GM23338 (cell line): Measurements from ENCODE around the gene ZNF276. TPM values are rescaled to one million over a fixed set of nuclear protein-coding genes. Genes with fewer than 3 reads are reported as not detected.
A peak's percentile ranks its signal among the peaks of the same experiment; 100 is the strongest.

Experiments
- ATAC-seq: fragments of 200-7000 bp; cut with Tn5 transposase; 3 replicates; pipeline ENCODE4 v1.9.1; 2020
- DNase-seq: peaks from one replicate; pipeline ENCODE4 v3.0.0-alpha.2; 2015; ENCODE audit warnings: low spot score
- H2AFZ ChIP-seq: fragments of 200-600 bp; sonication (generic); 2 replicates; pipeline ENCODE4 v1.8.0; 2016; ENCODE audit warnings: antibody characterized with exemption, mild to moderate bottlenecking, moderate library complexity
- H3F3A ChIP-seq: fragments of 200-600 bp; sonication (generic); replicated peaks from 2 replicates; pipeline ENCODE4 v1.8.0; 2017; ENCODE audit warnings: antibody characterized with exemption, mixed run types, low read depth
- H3K27ac ChIP-seq: fragments of 200-600 bp; sonication (generic); 2 replicates; pipeline ENCODE4 v1.6.1; 2016; ENCODE audit warnings: low read depth
- H3K27me3 ChIP-seq: fragments of 200-600 bp; sonication (generic); 2 replicates; pipeline ENCODE4 v1.8.0; 2016; ENCODE audit warnings: mild to moderate bottlenecking, mixed run types, moderate library complexity; ENCODE audit not compliant: insufficient read depth
- H3K36me3 ChIP-seq: fragments of 200-600 bp; sonication (generic); 2 replicates; pipeline ENCODE4 v1.8.0; 2016; ENCODE audit warnings: mild to moderate bottlenecking; ENCODE audit not compliant: insufficient read depth
- H3K4me1 ChIP-seq: fragments of 200-600 bp; sonication (generic); 2 replicates; pipeline ENCODE4 v1.8.0; 2016; ENCODE audit warnings: mild to moderate bottlenecking, moderate library complexity; ENCODE audit not compliant: insufficient read depth
- H3K4me2 ChIP-seq: fragments of 200-600 bp; sonication (generic); 2 replicates; pipeline ENCODE4 v1.7.1; 2017; ENCODE audit warnings: mixed run types
- H3K4me3 ChIP-seq: fragments of 200-600 bp; sonication (generic); 2 replicates; pipeline ENCODE4 v1.6.1; 2016; ENCODE audit warnings: mixed run types
- H3K79me2 ChIP-seq: fragments of 200-600 bp; sonication (generic); replicated peaks from 2 replicates; pipeline ENCODE4 v1.8.0; 2017; ENCODE audit warnings: mild to moderate bottlenecking; ENCODE audit not compliant: insufficient read depth
- H3K9me2 ChIP-seq: fragments of 200-600 bp; sonication (generic); 2 replicates; pipeline ENCODE4 v1.8.0; 2017; ENCODE audit not compliant: insufficient read depth
- H4K20me1 ChIP-seq: fragments of 200-600 bp; sonication (generic); replicated peaks from 2 replicates; pipeline ENCODE4 v1.8.0; 2017; ENCODE audit warnings: mild to moderate bottlenecking; ENCODE audit not compliant: insufficient read depth
- H3K27ac Mint-ChIP-seq: 2 replicates; pipeline ENCODE4 v1.8.0; 2020; ENCODE audit warnings: inconsistent platforms, mild to moderate bottlenecking, moderate library complexity, mixed read lengths
- H3K27me3 Mint-ChIP-seq: 3 replicates; pipeline ENCODE4 v1.8.0; 2022; ENCODE audit warnings: low read depth, mild to moderate bottlenecking, moderate library complexity, mixed read lengths, inconsistent platforms; ENCODE audit not compliant: insufficient read depth, poor library complexity
- H3K36me3 Mint-ChIP-seq: 3 replicates; pipeline ENCODE4 v1.8.0; 2021; ENCODE audit warnings: low read depth, mild to moderate bottlenecking, inconsistent platforms, moderate library complexity, mixed read lengths
- H3K4me1 Mint-ChIP-seq: 3 replicates; pipeline ENCODE4 v1.8.0; 2020; ENCODE audit warnings: mild to moderate bottlenecking, inconsistent platforms, mixed read lengths
- H3K4me3 Mint-ChIP-seq: 3 replicates; pipeline ENCODE4 v1.8.0; 2021; ENCODE audit warnings: moderate library complexity, mild to moderate bottlenecking, inconsistent platforms, mixed read lengths
- H3K9me3 Mint-ChIP-seq: 3 replicates; pipeline ENCODE4 v1.8.0; 2020; ENCODE audit warnings: moderate library complexity, mild to moderate bottlenecking, inconsistent platforms, mixed read lengths
- CREB1 ChIP-seq: fragments of 250-450 bp; sonication (Bioruptor Pico); IDR thresholded peaks from 2 replicates; pipeline ENCODE4 v1.5.0; 2020; ENCODE audit warnings: low read depth, mild to moderate bottlenecking, moderate library complexity
- CTCF ChIP-seq, 2 experiments: fragments of 200-600 bp in 1 of 2; sonication (generic) in 1 of 2; conservative IDR thresholded peaks; 2 replicates each; pipeline versions ENCODE4 v1.5.1 to v1.6.1; 2016 to 2017; ENCODE audit warnings: antibody characterized with exemption in 2 of 2, low read depth in 2 of 2, mild to moderate bottlenecking in 2 of 2, moderate library complexity in 1 of 2
- ETS1 ChIP-seq: IDR thresholded peaks from 2 replicates; pipeline ENCODE4 v1.6.1; 2016; ENCODE audit warnings: antibody characterized with exemption
- EZH2 ChIP-seq: fragments of 200-600 bp; sonication (generic); IDR thresholded peaks from one replicate; pipeline ENCODE4 v1.8.0; 2017; ENCODE audit warnings: antibody characterized with exemption, mild to moderate bottlenecking, low read depth; ENCODE audit not compliant: unreplicated experiment
- EZH2phosphoT487 ChIP-seq: fragments of 200-600 bp; sonication (generic); IDR thresholded peaks from one replicate; pipeline ENCODE4 v1.8.1; 2018; ENCODE audit warnings: antibody characterized with exemption; ENCODE audit not compliant: unreplicated experiment
- JUNB ChIP-seq: IDR thresholded peaks from one replicate; pipeline ENCODE4 v1.6.1; 2016; ENCODE audit warnings: antibody characterized with exemption; ENCODE audit not compliant: unreplicated experiment
- NANOG ChIP-seq: IDR thresholded peaks from 2 replicates; pipeline ENCODE4 v1.6.1; 2016; ENCODE audit warnings: antibody characterized with exemption, borderline replicate concordance
- POLR2AphosphoS5 ChIP-seq: IDR thresholded peaks from 2 replicates; pipeline ENCODE4 v1.6.1; 2016; ENCODE audit warnings: antibody characterized with exemption, low read depth
- REST ChIP-seq: IDR thresholded peaks from one replicate; pipeline ENCODE4 v1.6.1; 2018; ENCODE audit warnings: antibody characterized with exemption; ENCODE audit not compliant: unreplicated experiment
- STAT1 ChIP-seq: IDR thresholded peaks from one replicate; pipeline ENCODE4 v1.6.1; 2016; ENCODE audit warnings: antibody characterized with exemption; ENCODE audit not compliant: unreplicated experiment
- ZNF114 ChIP-seq: fragments of 250-450 bp; sonication (Bioruptor Pico); IDR thresholded peaks from 2 replicates; pipeline ENCODE4 v1.5.0; 2020; ENCODE audit warnings: mild to moderate bottlenecking, moderate library complexity
- ZNF331 ChIP-seq: fragments of 250-450 bp; sonication (Bioruptor Pico); IDR thresholded peaks from 2 replicates; pipeline ENCODE4 v1.5.0; 2020; ENCODE audit warnings: low read depth, mild to moderate bottlenecking, moderate library complexity
- ZNF462 ChIP-seq: fragments of 250-450 bp; sonication (Bioruptor Pico); IDR thresholded peaks from 2 replicates; pipeline ENCODE4 v1.5.0; 2020; ENCODE audit warnings: mild to moderate bottlenecking, moderate library complexity
- polyA plus RNA-seq: library from polyadenylated mRNA; unstranded; fragments of >200 nt; fragmentation: Nextera tagmentation; extraction: Ambion mirVana; gene quantifications from 2 replicates; pipeline ENCODE4 v1.2.1, GENCODE V29; 2016
- total RNA-seq: library from RNA; depleted of rRNA; stranded (reverse); fragments of >200 nt; shearing (Covaris generic); gene quantifications from 2 replicates; pipeline ENCODE4 v1.2.3, GENCODE V29; 2014

Gene ZNF276
- total and polyA plus RNA-seq, 2 experiments from 2014 or later, result 3.4 to 15.6 TPM

- no peak overlapping the region for H2AFZ ChIP-seq
- Mint-ChIP-seq H3K27me3 (peaks cover 24% of the 10 kb centered on the region), H3K4me1 (peaks cover 14% of the 10 kb centered on the region), H3K4me3 (no peak overlapping the region), H3K36me3 (peaks cover 63% of the 10 kb centered on the region), H3K9me3 (no peaks in the 10 kb centered on the region; the same call in 2 of the 3 replicates), H3K27ac (no peak overlapping the region)
- H3K4me2 ChIP-seq, result no peak overlapping the region
- peaks cover 12% of the 10 kb centered on the region; the same call in 1 of the 2 replicates for H3F3A ChIP-seq
- peaks cover 12% of the 10 kb centered on the region; the same call in 1 of the 2 replicates for H4K20me1 ChIP-seq
- TF ChIP-seq ZNF114 (CRISPR knock-in tag), result no peak
- TF ChIP-seq EZH2, result no peak
- no peak for TF ChIP-seq NANOG
- TF ChIP-seq JUNB, result no peak
- no peak for TF ChIP-seq CREB1 (CRISPR knock-in tag)
- TF ChIP-seq EZH2phosphoT487, result no peak
- TF ChIP-seq REST, result no peak
- TF ChIP-seq ZNF462 (CRISPR knock-in tag), result no peak
- TF ChIP-seq ETS1, result no peak
- no peak for TF ChIP-seq POLR2AphosphoS5
- TF ChIP-seq ZNF331 (CRISPR knock-in tag), result no peak
- no peak for TF ChIP-seq STAT1
- TF ChIP-seq CTCF (conservative IDR thresholded peaks at IDR 0.05; ENCODE audit: low read depth in 2 of 2), result no peak
- H3K9me2 ChIP-seq, result no peaks in the 10 kb centered on the region
- H3K4me3 ChIP-seq, result no peak overlapping the region
- peaks cover 8% of the 10 kb centered on the region; the same call in 1 of the 2 replicates for H3K36me3 ChIP-seq
- ATAC-seq (peak; percentile 8), DNase-seq (no peak)
- H3K27me3 ChIP-seq, result peaks cover 4% of the 10 kb centered on the region; the same call in 1 of the 2 replicates
- H3K27ac ChIP-seq, result no peak overlapping the region
- H3K4me1 ChIP-seq, result no peaks in the 10 kb centered on the region
- no peaks in the 10 kb centered on the region for H3K79me2 ChIP-seq
Observed at GRCh38 chr16:89730610-89731234, 9.4 kb downstream of the ZNF276 start.
